Measurements from ENCODE around the gene IGFN1.

DNA sequence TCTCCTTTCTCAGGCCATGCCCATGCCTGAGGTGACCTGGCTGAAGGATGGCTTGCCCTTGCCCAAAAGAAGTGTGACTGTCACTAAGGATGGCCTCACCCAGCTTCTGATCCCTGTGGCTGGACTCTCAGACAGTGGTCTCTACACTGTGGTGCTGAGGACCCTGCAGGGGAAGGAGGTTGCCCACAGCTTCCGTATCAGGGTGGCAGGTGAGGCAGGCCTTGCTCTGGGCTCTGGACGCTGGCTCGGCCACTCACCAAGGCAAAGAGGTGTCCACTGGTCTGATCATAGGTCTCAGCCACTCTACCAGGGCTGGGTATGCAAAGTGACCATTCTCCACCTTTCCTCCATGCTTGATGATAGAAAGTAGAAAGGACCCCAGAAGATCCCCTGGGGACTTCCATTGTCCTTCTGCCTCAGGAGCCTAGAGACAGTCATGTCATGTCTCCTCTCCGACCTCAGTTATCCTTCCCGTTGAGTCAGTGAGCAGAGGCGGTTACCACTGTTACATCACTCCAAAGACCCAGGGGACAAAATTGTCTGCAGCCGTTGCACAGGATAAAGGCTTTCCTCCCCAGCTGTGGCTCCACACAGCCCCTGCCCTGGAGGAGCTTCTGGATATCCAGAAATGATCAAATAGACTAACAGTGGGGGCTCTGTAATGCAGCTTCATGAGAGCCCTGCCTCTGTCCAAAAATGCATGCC, 34.2 kb downstream of the IGFN1 start:
- TF ChIP-seq FOXM1 (IDR thresholded peaks at IDR 0.05; ENCODE audit: borderline replicate concordance) (no peak), TARDBP (IDR thresholded peaks at IDR 0.05) (no peak), NFRKB (IDR thresholded peaks at IDR 0.05) (no peak), SP1 (IDR thresholded peaks at IDR 0.05) (no peak), FOXA1 (IDR thresholded peaks at IDR 0.05) (no peak), ZNF384 (IDR thresholded peaks at IDR 0.05) (no peak), FOXK2 (IDR thresholded peaks at IDR 0.05) (no peak), SUZ12 (IDR thresholded peaks at IDR 0.05) (no peak), ELF4 (IDR thresholded peaks at IDR 0.05) (no peak), ARNT (IDR thresholded peaks at IDR 0.05) (no peak), L3MBTL2 (conservative IDR thresholded peaks at IDR 0.05) (no peak), HDGF (IDR thresholded peaks at IDR 0.05; ENCODE audit: borderline replicate concordance) (no peak), BHLHE40 (IDR thresholded peaks at IDR 0.05; ENCODE audit: borderline replicate concordance) (no peak)
- TF ChIP-seq, protein P1, sequence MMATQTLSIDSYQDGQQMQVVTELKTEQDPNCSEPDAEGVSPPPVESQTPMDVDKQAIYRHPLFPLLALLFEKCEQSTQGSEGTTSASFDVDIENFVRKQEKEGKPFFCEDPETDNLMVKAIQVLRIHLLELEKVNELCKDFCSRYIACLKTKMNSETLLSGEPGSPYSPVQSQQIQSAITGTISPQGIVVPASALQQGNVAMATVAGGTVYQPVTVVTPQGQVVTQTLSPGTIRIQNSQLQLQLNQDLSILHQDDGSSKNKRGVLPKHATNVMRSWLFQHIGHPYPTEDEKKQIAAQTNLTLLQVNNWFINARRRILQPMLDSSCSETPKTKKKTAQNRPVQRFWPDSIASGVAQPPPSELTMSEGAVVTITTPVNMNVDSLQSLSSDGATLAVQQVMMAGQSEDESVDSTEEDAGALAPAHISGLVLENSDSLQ (IDR thresholded peaks at IDR 0.05), result no peak

All from HEK293T (cell line).